Measurements from ENCODE around the gene MPG.

Gene MPG

GRCh38 chr16:118857-119256 lies 40.8 kb downstream of the MPG start:
- H2AFZ ChIP-seq (ENCODE audit: low read depth, low read length, severe bottlenecking) = no peak overlapping the region
- H4K20me1 ChIP-seq (ENCODE audit: low read depth, low read length) = no peaks in the 10 kb centered on the region
- no peak overlapping the region for H3K4me2 ChIP-seq (ENCODE audit: low read depth, low read length, poor library complexity, severe bottlenecking)
- H3K27ac ChIP-seq (ENCODE audit: low read depth, low read length) = no peak overlapping the region
- no peak for TF ChIP-seq EZH2phosphoT487 (conservative IDR thresholded peaks at IDR 0.05; ENCODE audit: low read length)
- TF ChIP-seq, protein P1, sequence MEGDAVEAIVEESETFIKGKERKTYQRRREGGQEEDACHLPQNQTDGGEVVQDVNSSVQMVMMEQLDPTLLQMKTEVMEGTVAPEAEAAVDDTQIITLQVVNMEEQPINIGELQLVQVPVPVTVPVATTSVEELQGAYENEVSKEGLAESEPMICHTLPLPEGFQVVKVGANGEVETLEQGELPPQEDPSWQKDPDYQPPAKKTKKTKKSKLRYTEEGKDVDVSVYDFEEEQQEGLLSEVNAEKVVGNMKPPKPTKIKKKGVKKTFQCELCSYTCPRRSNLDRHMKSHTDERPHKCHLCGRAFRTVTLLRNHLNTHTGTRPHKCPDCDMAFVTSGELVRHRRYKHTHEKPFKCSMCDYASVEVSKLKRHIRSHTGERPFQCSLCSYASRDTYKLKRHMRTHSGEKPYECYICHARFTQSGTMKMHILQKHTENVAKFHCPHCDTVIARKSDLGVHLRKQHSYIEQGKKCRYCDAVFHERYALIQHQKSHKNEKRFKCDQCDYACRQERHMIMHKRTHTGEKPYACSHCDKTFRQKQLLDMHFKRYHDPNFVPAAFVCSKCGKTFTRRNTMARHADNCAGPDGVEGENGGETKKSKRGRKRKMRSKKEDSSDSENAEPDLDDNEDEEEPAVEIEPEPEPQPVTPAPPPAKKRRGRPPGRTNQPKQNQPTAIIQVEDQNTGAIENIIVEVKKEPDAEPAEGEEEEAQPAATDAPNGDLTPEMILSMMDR (IDR thresholded peaks at IDR 0.05; ENCODE audit: insufficient read depth, low read length, poor library complexity, severe bottlenecking) = no peak
- H3K36me3 ChIP-seq (ENCODE audit: low read length) = no peaks in the 10 kb centered on the region
- H3K9me3 ChIP-seq (ENCODE audit: insufficient read depth, low read length) = no peaks in the 10 kb centered on the region
- H3K79me2 ChIP-seq (ENCODE audit: insufficient read depth, low read length) = peaks cover 6% of the 10 kb centered on the region; the same call in 1 of the 2 replicates
- no peaks in the 10 kb centered on the region for H3K27me3 ChIP-seq (ENCODE audit: low read length)
- no peak overlapping the region for H3K9ac ChIP-seq (ENCODE audit: low read length)
- H3K9me2 ChIP-seq (replicated peaks; ENCODE audit: insufficient read depth, low read length) = no peaks in the 10 kb centered on the region
- peaks cover 9% of the 10 kb centered on the region for H3F3A ChIP-seq (ENCODE audit: insufficient read depth)
- no peak overlapping the region for H3K4me3 ChIP-seq (ENCODE audit: insufficient read depth, low read length, poor library complexity, severe bottlenecking)

GRCh38 chr16:119295-119694 lies 41.3 kb downstream of the MPG start:
- no peak overlapping the region for H3K4me2 ChIP-seq (ENCODE audit: low read depth, low read length, poor library complexity, severe bottlenecking)
- peaks cover 9% of the 10 kb centered on the region for H3F3A ChIP-seq (ENCODE audit: insufficient read depth)
- H3K36me3 ChIP-seq (ENCODE audit: low read length) = no peaks in the 10 kb centered on the region
- no peak overlapping the region for H3K4me3 ChIP-seq (ENCODE audit: insufficient read depth, low read length, poor library complexity, severe bottlenecking)
- TF ChIP-seq EZH2phosphoT487 (conservative IDR thresholded peaks at IDR 0.05; ENCODE audit: low read length) = no peak
- TF ChIP-seq, protein P1 (IDR thresholded peaks at IDR 0.05; ENCODE audit: insufficient read depth, low read length, poor library complexity, severe bottlenecking) = no peak
- no peaks in the 10 kb centered on the region for H4K20me1 ChIP-seq (ENCODE audit: low read depth, low read length)
- no peaks in the 10 kb centered on the region for H3K27me3 ChIP-seq (ENCODE audit: low read length)
- no peak overlapping the region for H3K27ac ChIP-seq (ENCODE audit: low read depth, low read length)
- no peaks in the 10 kb centered on the region for H3K9me3 ChIP-seq (ENCODE audit: insufficient read depth, low read length)
- no peak overlapping the region for H3K9ac ChIP-seq (ENCODE audit: low read length)
- H3K9me2 ChIP-seq (replicated peaks; ENCODE audit: insufficient read depth, low read length) = no peaks in the 10 kb centered on the region
- H3K79me2 ChIP-seq (ENCODE audit: insufficient read depth, low read length) = peaks cover 6% of the 10 kb centered on the region; the same call in 1 of the 2 replicates
- no peak overlapping the region for H2AFZ ChIP-seq (ENCODE audit: low read depth, low read length, severe bottlenecking)

- no peak overlapping the region for H2AFZ ChIP-seq (ENCODE audit: low read depth, low read length, severe bottlenecking)
- H3K9me3 ChIP-seq (ENCODE audit: insufficient read depth, low read length) = no peaks in the 10 kb centered on the region
- no peak overlapping the region for H3K4me3 ChIP-seq (ENCODE audit: insufficient read depth, low read length, poor library complexity, severe bottlenecking)
- no peaks in the 10 kb centered on the region for H3K9me2 ChIP-seq (replicated peaks; ENCODE audit: insufficient read depth, low read length)
- TF ChIP-seq, protein P1 (IDR thresholded peaks at IDR 0.05; ENCODE audit: insufficient read depth, low read length, poor library complexity, severe bottlenecking) = no peak
- TF ChIP-seq EZH2phosphoT487 (conservative IDR thresholded peaks at IDR 0.05; ENCODE audit: low read length) = no peak
- H3F3A ChIP-seq (ENCODE audit: insufficient read depth) = peaks cover 9% of the 10 kb centered on the region
- no peak overlapping the region for H3K9ac ChIP-seq (ENCODE audit: low read length)
- H3K36me3 ChIP-seq (ENCODE audit: low read length) = no peaks in the 10 kb centered on the region
- peaks cover 6% of the 10 kb centered on the region; the same call in 1 of the 2 replicates for H3K79me2 ChIP-seq (ENCODE audit: insufficient read depth, low read length)
- no peaks in the 10 kb centered on the region for H3K27me3 ChIP-seq (ENCODE audit: low read length)
- no peak overlapping the region for H3K4me2 ChIP-seq (ENCODE audit: low read depth, low read length, poor library complexity, severe bottlenecking)
- no peaks in the 10 kb centered on the region for H4K20me1 ChIP-seq (ENCODE audit: low read depth, low read length)
- no peak overlapping the region for H3K27ac ChIP-seq (ENCODE audit: low read depth, low read length)
Measured at GRCh38 chr16:119835-120491, 41.9 kb downstream of the MPG start.
